K562 (cell line): Measurements from ENCODE around the gene PPP1R9B. TPM values are rescaled to one million over a fixed set of nuclear protein-coding genes. Genes with fewer than 3 reads are reported as not detected.
A peak's percentile ranks its signal among the peaks of the same experiment; 100 is the strongest.

Experiments
- CHD4 ChIP-seq: fragments of 200-600 bp; sonication (generic); IDR thresholded peaks from 3 replicates; pipeline ENCODE4 v1.6.1; 2012; ENCODE audit warnings: low read depth, mild to moderate bottlenecking, mixed read lengths, low read length, inconsistent platforms; ENCODE audit not compliant: insufficient read depth, insufficient replicate concordance, poor library complexity, severe bottlenecking
- FOXP1 ChIP-seq: sonication (generic); formaldehyde crosslinking; IDR thresholded peaks from 2 replicates; pipeline ENCODE4 v1.8.0; 2022; ENCODE audit warnings: mild to moderate bottlenecking, missing genetic modification reagents
- GABPB2 ChIP-seq: fragments of 250-450 bp; sonication (Bioruptor Pico); conservative IDR thresholded peaks from 2 replicates; pipeline ENCODE4 v1.5.1; 2021; ENCODE audit warnings: mild to moderate bottlenecking
- GATA2 ChIP-seq: sonication (generic); formaldehyde crosslinking; IDR thresholded peaks from 2 replicates; pipeline ENCODE4 v1.4.0; 2020; ENCODE audit warnings: mild to moderate bottlenecking, missing genetic modification reagents
- HDAC1 ChIP-seq, 2 experiments: fragments of 450-650 bp; IDR thresholded peaks; 2 replicates each; pipeline ENCODE4 v1.6.1; 2016 to 2017; ENCODE audit warnings: inconsistent platforms in 1 of 2, mild to moderate bottlenecking in 1 of 2, moderate library complexity in 1 of 2
- KDM1A ChIP-seq, 2 experiments: fragments of 450-650 bp; IDR thresholded peaks; 2 replicates each; pipeline ENCODE4 v1.6.1; 2016; ENCODE audit warnings: mild to moderate bottlenecking in 2 of 2
- MAZ ChIP-seq, 2 experiments: fragments of 450-650 bp in 1 of 2; sonication (generic) in 1 of 2; formaldehyde crosslinking; IDR thresholded peaks in 1 of 2; conservative IDR thresholded peaks in 1 of 2; 2 replicates each; pipeline versions ENCODE4 v1.4.0 to v1.5.0; 2020; ENCODE audit warnings: mild to moderate bottlenecking in 1 of 2, missing genetic modification reagents in 1 of 2
- MIER1 ChIP-seq: fragments of 450-650 bp; IDR thresholded peaks from 2 replicates; pipeline ENCODE4 v1.6.1; 2016; ENCODE audit warnings: antibody characterized with exemption, mild to moderate bottlenecking, low read depth
- NR1H2 ChIP-seq: sonication (generic); formaldehyde crosslinking; IDR thresholded peaks from 2 replicates; pipeline ENCODE4 v1.4.0; 2020; ENCODE audit warnings: mild to moderate bottlenecking, missing genetic modification reagents
- PHF21A ChIP-seq: fragments of 450-650 bp; IDR thresholded peaks from 2 replicates; pipeline ENCODE4 v1.6.1; 2017; ENCODE audit warnings: low read depth, borderline replicate concordance
- RBM15 ChIP-seq: fragments of 200-400 bp; formaldehyde crosslinking; IDR thresholded peaks from 2 replicates; pipeline ENCODE4 v1.6.1; 2018; ENCODE audit warnings: mild to moderate bottlenecking, low read length, moderate library complexity; ENCODE audit not compliant: insufficient read depth
- SOX6 ChIP-seq: fragments of 450-650 bp; IDR thresholded peaks from 2 replicates; pipeline ENCODE4 v1.6.1; 2014; ENCODE audit warnings: mild to moderate bottlenecking
- TBL1XR1 ChIP-seq, 2 experiments: IDR thresholded peaks; 2 replicates each; pipeline ENCODE4 v1.6.1; 2012; ENCODE audit warnings: improper control_type of control experiment in 2 of 2, low read length in 2 of 2, mild to moderate bottlenecking in 1 of 2
- XRCC5 ChIP-seq: fragments of 200-400 bp; formaldehyde crosslinking; IDR thresholded peaks from 2 replicates; pipeline ENCODE4 v1.6.1; 2017; ENCODE audit warnings: low read depth, mild to moderate bottlenecking, low read length
- ZNF274 ChIP-seq: IDR thresholded peaks from 2 replicates; pipeline ENCODE4 v1.6.1; 2011; ENCODE audit warnings: low read depth, mild to moderate bottlenecking, low read length, moderate library complexity, borderline replicate concordance
- polyA plus RNA-seq, 8 experiments: library from polyadenylated mRNA; depleted of rRNA in 4 of 8; stranded (reverse) in 5 of 8; unstranded in 3 of 8; fragments of >200 nt; fragmentation: Nextera tagmentation in 2 of 8; fragmentation: Illumina TruSeq in 1 of 8; extraction: Ambion mirVana in 2 of 8; extraction: Trizol in 1 of 8; gene quantifications; 2 replicates each; pipeline versions ENCODE4 v1.2.1 to v1.2.3, GENCODE V29; 2011 to 2014; ENCODE audit warnings: inconsistent platforms in 1 of 8, missing spikeins in 1 of 8
- total RNA-seq, 7 experiments: library from RNA; depleted of rRNA in 6 of 7; stranded (reverse); fragments of >200 nt in 6 of 7; fragmentation: Illumina TruSeq in 2 of 7; extraction: Trizol in 2 of 7; gene quantifications; 2 replicates each; pipeline versions ENCODE4 v1.2.1 to v1.2.3, GENCODE V29; 2011 to 2021; ENCODE audit warnings: low replicate concordance in 1 of 7
- TF ChIP-seq, protein P1 (sequence below): fragments of 250-450 bp; sonication (Bioruptor Pico); IDR thresholded peaks from 2 replicates; pipeline ENCODE4 v1.5.0; 2021
- TF ChIP-seq, protein P2 (sequence below), 2 experiments: fragments of 250-450 bp in 1 of 2; fragments of 450-650 bp in 1 of 2; sonication (Bioruptor Pico) in 1 of 2; IDR thresholded peaks; 2 replicates each; pipeline versions ENCODE4 v1.6.1 to v1.8.0; 2016 to 2021; ENCODE audit warnings: mild to moderate bottlenecking in 2 of 2, moderate library complexity in 2 of 2, missing compliant biosample characterization in 1 of 2, missing genetic modification characterization in 1 of 2
- TF ChIP-seq, protein P3 (sequence below): sonication (generic); formaldehyde crosslinking; IDR thresholded peaks from 2 replicates; pipeline ENCODE4 v1.9.0; 2022; ENCODE audit warnings: mild to moderate bottlenecking, missing genetic modification reagents
- TF ChIP-seq, protein P4 (sequence below): sonication (generic); formaldehyde crosslinking; IDR thresholded peaks from 2 replicates; pipeline ENCODE4 v1.8.0; 2022; ENCODE audit warnings: missing genetic modification reagents, mild to moderate bottlenecking, borderline replicate concordance

The PPP1R9B gene
- total and polyA plus RNA-seq, 9 of the 15 experiments (the other 6 are each of a cell fraction or from before 2014, with no cell fraction given): 0.10 to 63.5 (median 24.7) TPM

DNA sequence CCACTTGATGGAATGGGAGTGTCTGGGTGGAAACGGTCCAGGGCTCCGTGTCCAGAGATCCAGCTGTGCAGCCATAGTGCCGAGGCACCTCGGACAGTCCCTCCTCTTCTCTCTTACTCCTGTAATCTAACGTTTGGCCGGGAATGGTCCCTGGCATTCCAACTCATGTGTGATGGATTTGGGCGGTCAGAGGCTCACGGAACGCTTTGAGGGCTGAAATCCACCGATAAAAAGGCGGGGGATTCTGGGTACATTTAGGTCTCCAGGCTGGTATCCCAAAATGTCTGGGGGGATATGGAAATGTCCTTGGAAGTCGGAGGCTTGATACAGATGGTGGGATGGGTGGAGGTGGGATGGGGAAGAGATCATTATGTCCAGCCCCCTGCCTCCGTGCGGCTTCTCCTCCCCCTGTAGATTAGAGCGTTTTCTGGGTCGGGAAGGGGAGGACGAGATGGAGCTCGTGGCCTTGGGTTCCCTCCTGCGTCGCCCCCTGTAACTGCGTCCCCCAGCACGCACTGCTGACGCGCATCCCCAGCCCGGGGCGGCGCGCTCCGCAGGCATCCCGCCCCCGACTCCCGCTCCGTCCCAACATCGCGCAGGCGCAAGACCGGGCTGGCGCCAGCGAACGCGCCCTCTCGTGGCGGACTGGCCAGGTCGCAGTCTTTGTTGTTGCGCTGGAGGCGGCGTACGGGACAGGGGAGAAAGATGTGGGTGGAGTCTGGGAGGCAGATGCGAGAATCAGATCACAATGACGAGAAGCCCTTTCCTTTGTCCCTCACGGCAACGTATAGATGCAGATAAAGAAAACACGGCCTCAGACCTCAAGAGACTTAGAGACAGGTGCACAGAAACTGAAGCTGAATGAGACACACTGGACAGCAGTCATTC is 10.8 kb upstream of the PPP1R9B start (continued):
- peak in 1 of 2 experiments; percentile 31; a peak in 1 of 4 replicates for TF ChIP-seq TBL1XR1 (IDR thresholded peaks at IDR 0.05; ENCODE audit: low read length in 2 of 2)
- TF ChIP-seq, protein P1, sequence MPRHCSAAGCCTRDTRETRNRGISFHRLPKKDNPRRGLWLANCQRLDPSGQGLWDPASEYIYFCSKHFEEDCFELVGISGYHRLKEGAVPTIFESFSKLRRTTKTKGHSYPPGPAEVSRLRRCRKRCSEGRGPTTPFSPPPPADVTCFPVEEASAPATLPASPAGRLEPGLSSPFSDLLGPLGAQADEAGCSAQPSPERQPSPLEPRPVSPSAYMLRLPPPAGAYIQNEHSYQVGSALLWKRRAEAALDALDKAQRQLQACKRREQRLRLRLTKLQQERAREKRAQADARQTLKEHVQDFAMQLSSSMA (CRISPR knock-in tag): no peak
- 0 out of 2 replicates have a peak, but pooled peaks have one; percentile 20 for TF ChIP-seq NR1H2
- TF ChIP-seq, protein P2, sequence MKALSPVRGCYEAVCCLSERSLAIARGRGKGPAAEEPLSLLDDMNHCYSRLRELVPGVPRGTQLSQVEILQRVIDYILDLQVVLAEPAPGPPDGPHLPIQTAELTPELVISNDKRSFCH (CRISPR knock-in tag; IDR thresholded peaks at IDR 0.05): no peak
- TF ChIP-seq, protein P2 (tag; IDR thresholded peaks at IDR 0.05): no peak
- TF ChIP-seq MAZ (CRISPR knock-in tag; conservative IDR thresholded peaks at IDR 0.05 in 1 of 2, IDR thresholded peaks at IDR 0.05 in 1 of 2): peak; percentile 66 to 89; a peak in 3 of 4 replicates
- TF ChIP-seq ZNF274: no peak
- no peak for TF ChIP-seq GABPB2 (CRISPR knock-in tag)
- TF ChIP-seq PHF21A: peak; percentile 29; the same call in 1 of the 2 replicates
- TF ChIP-seq, protein P3, sequence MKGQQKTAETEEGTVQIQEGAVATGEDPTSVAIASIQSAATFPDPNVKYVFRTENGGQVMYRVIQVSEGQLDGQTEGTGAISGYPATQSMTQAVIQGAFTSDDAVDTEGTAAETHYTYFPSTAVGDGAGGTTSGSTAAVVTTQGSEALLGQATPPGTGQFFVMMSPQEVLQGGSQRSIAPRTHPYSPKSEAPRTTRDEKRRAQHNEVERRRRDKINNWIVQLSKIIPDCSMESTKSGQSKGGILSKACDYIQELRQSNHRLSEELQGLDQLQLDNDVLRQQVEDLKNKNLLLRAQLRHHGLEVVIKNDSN (CRISPR knock-in tag): no peak; the same call in 1 of the 2 replicates
- no peak for TF ChIP-seq MIER1
- TF ChIP-seq FOXP1 (CRISPR knock-in tag): no peak
- TF ChIP-seq SOX6: peak; percentile 79
- TF ChIP-seq RBM15: no peak
- TF ChIP-seq XRCC5: peak; percentile 81; the same call in 1 of the 2 replicates
- no peak for TF ChIP-seq CHD4
- TF ChIP-seq, protein P4, sequence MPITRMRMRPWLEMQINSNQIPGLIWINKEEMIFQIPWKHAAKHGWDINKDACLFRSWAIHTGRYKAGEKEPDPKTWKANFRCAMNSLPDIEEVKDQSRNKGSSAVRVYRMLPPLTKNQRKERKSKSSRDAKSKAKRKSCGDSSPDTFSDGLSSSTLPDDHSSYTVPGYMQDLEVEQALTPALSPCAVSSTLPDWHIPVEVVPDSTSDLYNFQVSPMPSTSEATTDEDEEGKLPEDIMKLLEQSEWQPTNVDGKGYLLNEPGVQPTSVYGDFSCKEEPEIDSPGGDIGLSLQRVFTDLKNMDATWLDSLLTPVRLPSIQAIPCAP (CRISPR knock-in tag): no peak
- TF ChIP-seq GATA2 (CRISPR knock-in tag): peak; percentile 63
- TF ChIP-seq KDM1A (IDR thresholded peaks at IDR 0.05): peak in 1 of 2 experiments; percentile 29; a peak in 1 of 4 replicates
- peak in 1 of 2 experiments; percentile 41; a peak in 1 of 4 replicates for TF ChIP-seq HDAC1 (IDR thresholded peaks at IDR 0.05)
